A673 (cell line): ENCODE results near the gene LENEP. TPM values are rescaled to one million over a fixed set of nuclear protein-coding genes. Genes with fewer than 3 reads are reported as not detected.

ENCODE experiments used
- BruUV-seq: library from RNA; stranded (reverse); fragments of 400-500 nt; replicated peaks from 2 replicates; lab custom pipeline; 2021; lab: Mats Ljungman, UMichigan
- CTCF ChIA-PET: fragments of 300-600 bp; sonication (Branson Sonifier 250); formaldehyde crosslinking; loops from one replicate; lab custom pipeline; 2022; ENCODE audit warnings: antibody characterized with exemption; lab: Charles Lee
- POLR2A ChIA-PET: fragments of 300-600 bp; sonication (Branson Sonifier 250); formaldehyde crosslinking; loops from one replicate; lab custom pipeline; 2022; ENCODE audit warnings: antibody characterized with exemption; ENCODE audit not compliant: low non-redundant PET; lab: Charles Lee
- DNase-seq: peaks from one replicate; pipeline ENCODE4 v3.0.0-alpha.2; 2015; ENCODE audit warnings: low spot score
- H3K27ac ChIP-seq: fragments of 200-600 bp; sonication (generic); 2 replicates; pipeline ENCODE4 v1.5.1; 2016; ENCODE audit warnings: mixed run types, low read depth, mild to moderate bottlenecking, mixed read lengths, antibody characterized with exemption, low read length; ENCODE audit not compliant: poor library complexity, severe bottlenecking
- H3K27me3 ChIP-seq: fragments of 200-600 bp; sonication (generic); replicated peaks from 2 replicates; pipeline ENCODE4 v1.6.1; 2017; ENCODE audit warnings: mixed run types, low read depth, mild to moderate bottlenecking, mixed read lengths, antibody characterized with exemption, low read length; ENCODE audit not compliant: insufficient read depth, poor library complexity
- H3K36me3 ChIP-seq: fragments of 200-600 bp; sonication (generic); 2 replicates; pipeline ENCODE4 v1.6.1; 2016; ENCODE audit warnings: mixed run types, mild to moderate bottlenecking, mixed read lengths, antibody characterized with exemption, low read length; ENCODE audit not compliant: insufficient read depth, poor library complexity, severe bottlenecking
- H3K4me1 ChIP-seq: fragments of 200-600 bp; sonication (generic); 2 replicates; pipeline ENCODE4 v1.6.1; 2017; ENCODE audit warnings: mixed run types, mild to moderate bottlenecking, mixed read lengths, antibody characterized with exemption, low read length; ENCODE audit not compliant: insufficient read depth, poor library complexity, severe bottlenecking
- H3K4me3 ChIP-seq: fragments of 200-600 bp; sonication (generic); 2 replicates; pipeline ENCODE4 v1.5.1; 2016; ENCODE audit warnings: low read depth, mixed run types, mild to moderate bottlenecking, mixed read lengths, low read length; ENCODE audit not compliant: poor library complexity, severe bottlenecking
- H3K9me3 ChIP-seq: fragments of 200-600 bp; sonication (generic); 2 replicates; pipeline ENCODE4 v1.6.1; 2016; ENCODE audit warnings: mixed run types, low read depth, mild to moderate bottlenecking, mixed read lengths, antibody characterized with exemption, low read length; ENCODE audit not compliant: poor library complexity, severe bottlenecking
- CTCF ChIP-seq: fragments of 300-800, 200-600 bp; sonication (generic); conservative IDR thresholded peaks from 2 replicates; pipeline ENCODE4 v1.5.1; 2017; ENCODE audit warnings: low read depth, mild to moderate bottlenecking, antibody characterized with exemption, low read length, moderate library complexity, mixed read lengths
- EZH2 ChIP-seq: fragments of 200-600 bp; sonication (generic); IDR thresholded peaks from 2 replicates; pipeline ENCODE4 v1.6.1; 2017; ENCODE audit warnings: borderline replicate concordance, low read depth, mild to moderate bottlenecking, mixed read lengths, antibody characterized with exemption, low read length; ENCODE audit not compliant: poor library complexity, severe bottlenecking
- intact Hi-C: fragments of 100-400 bp; cut with micrococcal nuclease; formaldehyde crosslinking; loops from one replicate; pipeline ENCODE4 v1.10.0; 2022; ENCODE audit not compliant: unreplicated experiment
- total RNA-seq: library from RNA; stranded (reverse); gene quantifications from 2 replicates; pipeline ENCODE4 v1.2.3, GENCODE V29; 2021

LENEP gene
- total RNA-seq, 1 experiment from 2014 or later: 1.4 TPM

- no peaks in the 10 kb centered on the region for H3K9me3 ChIP-seq
- TF ChIP-seq EZH2 (no peak), CTCF (no peak)
- ChIA-PET CTCF (no interaction called here), POLR2A (interaction anchor here (0.6 kb wide), 1 partner anchor 27 kb away, joined by 4 read pairs; no protein-coding TSS in a partner anchor)
- no peak overlapping the region for H3K4me3 ChIP-seq
- H3K27me3 ChIP-seq: no peaks in the 10 kb centered on the region
- no peaks in the 10 kb centered on the region for H3K36me3 ChIP-seq
- BruUV-seq: no TSS peak
- H3K27ac ChIP-seq: no peak overlapping the region
- no peak for DNase-seq
- intact Hi-C loops: no loop called here
- no peaks in the 10 kb centered on the region for H3K4me1 ChIP-seq
Observed at GRCh38 chr1:155023627-155024026, 30.2 kb downstream of the LENEP start.

GRCh38 chr1:155024315-155024714 is 30.9 kb downstream of the LENEP start:
- POLR2A ChIA-PET: no interaction called here
- no peak overlapping the region for H3K27ac ChIP-seq
- no peak for DNase-seq
- CTCF ChIA-PET: no interaction called here
- no peak for TF ChIP-seq CTCF
- TF ChIP-seq EZH2: no peak
- H3K27me3 ChIP-seq: no peaks in the 10 kb centered on the region
- intact Hi-C loops: no loop called here
- no peaks in the 10 kb centered on the region for H3K36me3 ChIP-seq
- H3K9me3 ChIP-seq: no peaks in the 10 kb centered on the region
- H3K4me3 ChIP-seq: no peak overlapping the region
- BruUV-seq: no TSS peak
- H3K4me1 ChIP-seq: no peaks in the 10 kb centered on the region

- no peak overlapping the region for H3K27ac ChIP-seq
- POLR2A ChIA-PET: no interaction called here
- H3K4me3 ChIP-seq: no peak overlapping the region
- H3K4me1 ChIP-seq: no peaks in the 10 kb centered on the region
- intact Hi-C loops: no loop called here
- H3K27me3 ChIP-seq: no peaks in the 10 kb centered on the region
- H3K9me3 ChIP-seq: no peaks in the 10 kb centered on the region
- H3K36me3 ChIP-seq: no peaks in the 10 kb centered on the region
- BruUV-seq: no TSS peak
- CTCF ChIA-PET: no interaction called here
- no peak for DNase-seq
- TF ChIP-seq EZH2 (no peak), CTCF (no peak)
Observed at GRCh38 chr1:155026154-155026553, 32.8 kb downstream of the LENEP start.
